Measurements from ENCODE around the gene ARRDC5.
"Not testable (repeated sequence)": the region's sequence is repeated elsewhere in the genome, so short reads cannot be mapped to it uniquely, and the experiment has no call there.

The ARRDC5 gene

GRCh38 chr19:4902796-4903195 is at the start of gene ARRDC5:
Gene ARRDC5, minus strand, starts transcription at chr19:4902896. Its CDS starts 71 bp downstream, at chr19:4902825.
- TF ChIP-seq CTCF (IDR thresholded peaks at IDR 0.05) = no peak
- H3K4me3 ChIP-seq = no peak within 1 kb of the TSS
- no peak within 1 kb of the TSS for H3K27ac ChIP-seq
- no peak for DNase-seq (ENCODE audit: low spot score)

- DNase-seq (ENCODE audit: low spot score) = no peak
- no peak overlapping the region for H3K4me3 ChIP-seq
- no peak overlapping the region for H3K27ac ChIP-seq
- TF ChIP-seq CTCF (IDR thresholded peaks at IDR 0.05) = no peak
Measured at GRCh38 chr19:4951656-4952055, 49.0 kb upstream of the ARRDC5 start.

GRCh38 chr19:4950650-4951049 is 48.0 kb upstream of the ARRDC5 start:
- DNase-seq (ENCODE audit: low spot score); H3K4me3 ChIP-seq; H3K27ac ChIP-seq: not testable (repeated sequence)

- H3K4me3 ChIP-seq; DNase-seq (ENCODE audit: low spot score); H3K27ac ChIP-seq: not testable (repeated sequence)
Measured at GRCh38 chr19:4941638-4942169, 39.0 kb upstream of the ARRDC5 start.

GRCh38 chr19:4939466-4939865 is 36.8 kb upstream of the ARRDC5 start:
- DNase-seq (ENCODE audit: low spot score) = no peak
- Histone ChIP-seq H3K4me3 (no peak overlapping the region), H3K27ac (no peak overlapping the region)
- TF ChIP-seq CTCF (IDR thresholded peaks at IDR 0.05) = no peak

GRCh38 chr19:4938461-4938860 is 35.8 kb upstream of the ARRDC5 start:
- DNase-seq (ENCODE audit: low spot score); H3K4me3 ChIP-seq; H3K27ac ChIP-seq: not testable (repeated sequence)

GRCh38 chr19:4937060-4937459 is 34.4 kb upstream of the ARRDC5 start:
- Histone ChIP-seq H3K27ac (no peak overlapping the region), H3K4me3 (no peak overlapping the region)
- no peak for DNase-seq (ENCODE audit: low spot score)
- TF ChIP-seq CTCF (IDR thresholded peaks at IDR 0.05) = no peak

GRCh38 chr19:4935444-4935843 is 32.7 kb upstream of the ARRDC5 start:
- H3K4me3 ChIP-seq = no peak overlapping the region
- TF ChIP-seq CTCF (IDR thresholded peaks at IDR 0.05) = no peak
- H3K27ac ChIP-seq = no peak overlapping the region
- no peak for DNase-seq (ENCODE audit: low spot score)

GRCh38 chr19:4933528-4933927 is 30.8 kb upstream of the ARRDC5 start:
- DNase-seq (ENCODE audit: low spot score) = no peak

More at GRCh38 chr19:4933528-4933927, 30.8 kb upstream of the ARRDC5 start:
- H3K27ac ChIP-seq = no peak overlapping the region
- no peak overlapping the region for H3K4me3 ChIP-seq
- no peak for TF ChIP-seq CTCF (IDR thresholded peaks at IDR 0.05)
